H1 (cell line): Measurements from ENCODE around the gene LPGAT1. TPM values are rescaled to one million over a fixed set of nuclear protein-coding genes. Genes with fewer than 3 reads are reported as not detected.

ENCODE experiments used
- BCL11A ChIP-seq, 2 experiments: IDR thresholded peaks; one replicate each; pipeline ENCODE4 v1.6.1; 2011; ENCODE audit warnings: low read depth in 2 of 2, low read length in 2 of 2, mild to moderate bottlenecking in 2 of 2
- HDAC2 ChIP-seq, 2 experiments: fragments of 300-600 bp in 1 of 2; sonication (generic) in 1 of 2; IDR thresholded peaks; 2 replicates each; pipeline ENCODE4 v1.6.1; 2011 to 2012; ENCODE audit warnings: low read depth in 2 of 2, low read length in 2 of 2, mild to moderate bottlenecking in 2 of 2, moderate library complexity in 2 of 2, borderline replicate concordance in 1 of 2, inconsistent platforms in 1 of 2
- TBP ChIP-seq: IDR thresholded peaks from 2 replicates; pipeline ENCODE4 v1.6.1; 2011; ENCODE audit warnings: low read depth, low read length, improper control_type of control experiment
- TCF12 ChIP-seq: IDR thresholded peaks from 2 replicates; pipeline ENCODE4 v1.6.1; 2011; ENCODE audit warnings: low read depth, mild to moderate bottlenecking, low read length
- polyA plus RNA-seq, 7 experiments: library from polyadenylated mRNA; depleted of rRNA in 3 of 7; stranded (reverse) in 5 of 7; unstranded in 2 of 7; fragments of >200 nt in 5 of 7; fragments of 200-250 nt in 2 of 7; gene quantifications; 1 replicate in 5 of 7; 2 replicates in 1 of 7; 4 replicates in 1 of 7; pipeline versions ENCODE4 v1.2.1 to v1.2.3, GENCODE V29; 2011 to 2013; ENCODE audit warnings: missing spikeins in 2 of 7, mixed read lengths in 2 of 7
- total RNA-seq: library from RNA; stranded (reverse); fragmentation: NEBNext Ultra II Directional; extraction: Animal tissue kit (Norgen Biotek cat#: 25700); gene quantifications from 2 replicates; pipeline ENCODE4 v1.2.1, GENCODE V29; 2021
- TF ChIP-seq, protein P1 (sequence below), 3 experiments: IDR thresholded peaks; 1 replicate in 2 of 3; 2 replicates in 1 of 3; pipeline versions ENCODE4 v1.5.1 to v1.6.1; 2011; ENCODE audit warnings: low read length in 3 of 3, mild to moderate bottlenecking in 3 of 3, inconsistent platforms in 2 of 3, low read depth in 1 of 3, moderate library complexity in 1 of 3; ENCODE audit not compliant: insufficient read depth in 1 of 3; ENCODE audit errors: control extremely low read depth in 1 of 3

LPGAT1 gene
- total and polyA plus RNA-seq, 2 of the 8 experiments (the other 6 are each of a cell fraction or from before 2014, with no cell fraction given) = 2.3 to 13.5 TPM

DNA sequence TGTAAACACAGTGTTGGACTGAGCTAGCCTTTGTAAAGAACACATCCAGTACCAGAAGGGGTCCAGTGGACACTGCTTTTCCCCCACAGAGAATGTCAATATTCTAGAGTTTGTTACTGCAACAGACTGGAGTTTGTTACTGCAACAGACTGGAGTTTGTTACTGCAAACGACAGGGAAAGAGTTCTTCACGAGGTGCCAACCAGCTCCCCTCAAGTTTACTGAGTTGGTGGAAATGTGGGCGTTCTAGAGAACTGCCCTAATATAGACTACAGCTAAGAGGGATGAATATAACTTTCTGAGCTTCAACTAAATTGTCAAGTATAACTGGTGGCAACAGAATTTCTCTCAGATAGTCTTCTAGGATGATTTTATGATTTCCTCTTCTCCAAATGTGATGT lies 81.3 kb downstream of the LPGAT1 start (continued):
- TF ChIP-seq HDAC2 (IDR thresholded peaks at IDR 0.05; ENCODE audit: borderline replicate concordance in 1 of 2, low read depth in 2 of 2, low read length in 2 of 2) (no peak), TCF12 (no peak), BCL11A (IDR thresholded peaks at IDR 0.05; ENCODE audit: low read depth in 2 of 2, low read length in 2 of 2) (no peak), TBP (no peak)
- TF ChIP-seq, protein P1, sequence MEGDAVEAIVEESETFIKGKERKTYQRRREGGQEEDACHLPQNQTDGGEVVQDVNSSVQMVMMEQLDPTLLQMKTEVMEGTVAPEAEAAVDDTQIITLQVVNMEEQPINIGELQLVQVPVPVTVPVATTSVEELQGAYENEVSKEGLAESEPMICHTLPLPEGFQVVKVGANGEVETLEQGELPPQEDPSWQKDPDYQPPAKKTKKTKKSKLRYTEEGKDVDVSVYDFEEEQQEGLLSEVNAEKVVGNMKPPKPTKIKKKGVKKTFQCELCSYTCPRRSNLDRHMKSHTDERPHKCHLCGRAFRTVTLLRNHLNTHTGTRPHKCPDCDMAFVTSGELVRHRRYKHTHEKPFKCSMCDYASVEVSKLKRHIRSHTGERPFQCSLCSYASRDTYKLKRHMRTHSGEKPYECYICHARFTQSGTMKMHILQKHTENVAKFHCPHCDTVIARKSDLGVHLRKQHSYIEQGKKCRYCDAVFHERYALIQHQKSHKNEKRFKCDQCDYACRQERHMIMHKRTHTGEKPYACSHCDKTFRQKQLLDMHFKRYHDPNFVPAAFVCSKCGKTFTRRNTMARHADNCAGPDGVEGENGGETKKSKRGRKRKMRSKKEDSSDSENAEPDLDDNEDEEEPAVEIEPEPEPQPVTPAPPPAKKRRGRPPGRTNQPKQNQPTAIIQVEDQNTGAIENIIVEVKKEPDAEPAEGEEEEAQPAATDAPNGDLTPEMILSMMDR (IDR thresholded peaks at IDR 0.05; ENCODE audit: control extremely low read depth in 1 of 3, insufficient read depth in 1 of 3, low read depth in 1 of 3, low read length in 3 of 3) = no peak
